ENCODE measurements around the gene LDLRAP1. TPM values are rescaled to one million over a fixed set of nuclear protein-coding genes. Genes with fewer than 3 reads are reported as not detected.

LDLRAP1 gene
- total and polyA plus RNA-seq, 9 of the 15 experiments (the other 6 are each of a cell fraction or from before 2014, with no cell fraction given) = 0.56 to 29.6 (median 16.2) TPM

DNA sequence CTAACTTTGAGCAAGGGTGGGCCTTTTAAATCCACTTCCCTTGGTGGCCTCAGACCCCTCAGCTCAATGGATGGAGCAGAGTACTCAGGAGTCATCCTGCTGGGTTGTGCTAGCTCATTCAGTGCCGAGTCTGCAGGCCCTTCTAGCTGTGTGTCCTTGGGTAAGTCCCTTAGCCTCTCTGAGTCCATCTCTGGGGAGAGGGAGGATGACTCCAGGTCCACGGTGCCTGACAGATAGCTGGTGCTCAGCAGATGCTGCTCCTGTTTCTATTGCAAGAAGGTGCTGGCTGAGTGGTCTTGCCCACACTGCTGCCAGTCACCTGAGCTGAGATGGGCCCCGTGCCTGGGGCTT lies 11.0 kb downstream of the LDLRAP1 start (continued):
- TF ChIP-seq, protein P1, sequence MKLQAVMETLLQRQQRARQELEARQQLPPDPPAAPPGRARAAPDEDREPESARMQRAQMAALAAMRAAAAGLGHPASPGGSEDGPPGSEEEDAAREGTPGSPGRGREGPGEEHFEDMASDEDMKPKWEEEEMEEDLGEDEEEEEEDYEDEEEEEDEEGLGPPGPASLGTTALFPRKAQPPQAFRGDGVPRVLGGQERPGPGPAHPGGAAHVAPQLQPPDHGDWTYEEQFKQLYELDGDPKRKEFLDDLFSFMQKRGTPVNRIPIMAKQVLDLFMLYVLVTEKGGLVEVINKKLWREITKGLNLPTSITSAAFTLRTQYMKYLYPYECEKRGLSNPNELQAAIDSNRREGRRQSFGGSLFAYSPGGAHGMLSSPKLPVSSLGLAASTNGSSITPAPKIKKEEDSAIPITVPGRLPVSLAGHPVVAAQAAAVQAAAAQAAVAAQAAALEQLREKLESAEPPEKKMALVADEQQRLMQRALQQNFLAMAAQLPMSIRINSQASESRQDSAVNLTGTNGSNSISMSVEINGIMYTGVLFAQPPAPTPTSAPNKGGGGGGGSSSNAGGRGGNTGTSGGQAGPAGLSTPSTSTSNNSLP (IDR thresholded peaks at IDR 0.05; ENCODE audit: borderline replicate concordance, low read depth, low read length) = no peak
- TF ChIP-seq ZNF445 (CRISPR knock-in tag; IDR thresholded peaks at IDR 0.05; ENCODE audit: low read depth) (no peak), ARHGAP35 (IDR thresholded peaks at IDR 0.05; ENCODE audit: partially characterized antibody) (no peak), ZNF311 (CRISPR knock-in tag; IDR thresholded peaks at IDR 0.05) (no peak), ARNT (IDR thresholded peaks at IDR 0.05) (no peak), ZNF23 (CRISPR knock-in tag; IDR thresholded peaks at IDR 0.05) (no peak), ZNF143 (CRISPR knock-in tag; IDR thresholded peaks at IDR 0.05) (no peak), WHSC1 (IDR thresholded peaks at IDR 0.05; ENCODE audit: low read length) (no peak), ZNF699 (CRISPR knock-in tag; IDR thresholded peaks at IDR 0.05; ENCODE audit: insufficient replicate concordance) (no peak), RCOR1 (IDR thresholded peaks at IDR 0.05; ENCODE audit: borderline replicate concordance in 1 of 2, low read depth in 2 of 2, low read length in 2 of 2) (peak in 1 of 2 experiments; percentile 13; a peak in 1 of 4 replicates), DNMT1 (IDR thresholded peaks at IDR 0.05) (no peak), IFI16 (CRISPR knock-in tag; IDR thresholded peaks at IDR 0.05) (no peak), ZFP36 (IDR thresholded peaks at IDR 0.05; ENCODE audit: low read depth, low read length, partially characterized antibody) (peak; percentile 87), ZNF586 (CRISPR knock-in tag; conservative IDR thresholded peaks at IDR 0.05) (no peak)
- TF ChIP-seq, protein P2, sequence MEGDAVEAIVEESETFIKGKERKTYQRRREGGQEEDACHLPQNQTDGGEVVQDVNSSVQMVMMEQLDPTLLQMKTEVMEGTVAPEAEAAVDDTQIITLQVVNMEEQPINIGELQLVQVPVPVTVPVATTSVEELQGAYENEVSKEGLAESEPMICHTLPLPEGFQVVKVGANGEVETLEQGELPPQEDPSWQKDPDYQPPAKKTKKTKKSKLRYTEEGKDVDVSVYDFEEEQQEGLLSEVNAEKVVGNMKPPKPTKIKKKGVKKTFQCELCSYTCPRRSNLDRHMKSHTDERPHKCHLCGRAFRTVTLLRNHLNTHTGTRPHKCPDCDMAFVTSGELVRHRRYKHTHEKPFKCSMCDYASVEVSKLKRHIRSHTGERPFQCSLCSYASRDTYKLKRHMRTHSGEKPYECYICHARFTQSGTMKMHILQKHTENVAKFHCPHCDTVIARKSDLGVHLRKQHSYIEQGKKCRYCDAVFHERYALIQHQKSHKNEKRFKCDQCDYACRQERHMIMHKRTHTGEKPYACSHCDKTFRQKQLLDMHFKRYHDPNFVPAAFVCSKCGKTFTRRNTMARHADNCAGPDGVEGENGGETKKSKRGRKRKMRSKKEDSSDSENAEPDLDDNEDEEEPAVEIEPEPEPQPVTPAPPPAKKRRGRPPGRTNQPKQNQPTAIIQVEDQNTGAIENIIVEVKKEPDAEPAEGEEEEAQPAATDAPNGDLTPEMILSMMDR (IDR thresholded peaks at IDR 0.05 in 2 of 3, conservative IDR thresholded peaks at IDR 0.05 in 1 of 3; ENCODE audit: insufficient read depth in 2 of 3, low read depth in 1 of 3, low read length in 3 of 3) = no peak

Data from K562 (cell line).